ENCODE data around the gene KCTD16.

- TF ChIP-seq CTCF (IDR thresholded peaks at IDR 0.05; ENCODE audit: borderline replicate concordance, extremely low read depth, low read length, poor library complexity, severe bottlenecking): no peak
- no peak for TF ChIP-seq EZH2 (IDR thresholded peaks at IDR 0.05; ENCODE audit: borderline replicate concordance, low read depth, low read length, severe bottlenecking)
These were observed 190.7 kb downstream of the KCTD16 start for GRCh38 chr5:144361406-144361805.
